GM12878 (cell line): ENCODE data around the gene CARD18. TPM values are rescaled to one million over a fixed set of nuclear protein-coding genes. Genes with fewer than 3 reads are reported as not detected.

Experiments used
- ATAC-seq: fragments of 200-7000 bp; cut with Tn5 transposase; 3 replicates; pipeline ENCODE4 v1.9.1; 2020; ENCODE audit warnings: mild to moderate bottlenecking, moderate library complexity
- BruUV-seq: library from RNA; stranded (reverse); fragments of 400-500 nt; replicated peaks from 2 replicates; lab custom pipeline; 2021; lab: Mats Ljungman, UMichigan
- CTCF ChIA-PET: fragments of 300-600 bp; sonication (Branson Sonifier 250); formaldehyde crosslinking; extraction: SDS; loops from one replicate; lab custom pipeline; 2021; ENCODE audit warnings: inconsistent platforms; lab: Yijun Ruan, JAX
- POLR2A ChIA-PET: fragments of 350-600 bp; formaldehyde crosslinking; extraction: SDS; loops from one replicate; lab custom pipeline; 2021; ENCODE audit warnings: inconsistent platforms; lab: Charles Lee
- RAD21 ChIA-PET: fragments of 300-600 bp; sonication (Branson Sonifier 250); formaldehyde crosslinking; loops from one replicate; lab custom pipeline; 2023; ENCODE audit warnings: antibody characterized with exemption; ENCODE audit not compliant: unreplicated experiment; lab: Charles Lee
- SMC1A ChIA-PET: fragments of 300-600 bp; sonication (Branson Sonifier 250); formaldehyde crosslinking; loops from one replicate; lab custom pipeline; 2023; ENCODE audit not compliant: unreplicated experiment, uncharacterized antibody; lab: Charles Lee
- DNase-seq: peaks from one replicate; pipeline ENCODE4 v3.0.0-alpha.2; 2011; ENCODE audit warnings: low read depth, low spot score
- FAIRE-seq: peaks from 3 replicates; lab custom pipeline; 2011; peaks lifted over from hg19 to GRCh38; lab: Jason Lieb, UNC
- H2AFZ ChIP-seq: 2 replicates; pipeline ENCODE4 v1.6.0; 2011; ENCODE audit warnings: low read depth, low read length, control low read depth; ENCODE audit not compliant: control insufficient read depth
- H3K27ac ChIP-seq: 2 replicates; pipeline ENCODE4 v1.5.1; 2011; ENCODE audit warnings: control low read depth; ENCODE audit not compliant: control insufficient read depth, insufficient read depth
- H3K27me3 ChIP-seq, 2 experiments: replicated peaks in 1 of 2; 2 replicates each; pipeline versions ENCODE4 v1.6.0 to v1.6.1; 2011; ENCODE audit warnings: low read length in 1 of 2; ENCODE audit not compliant: control insufficient read depth in 2 of 2, insufficient read depth in 2 of 2
- H3K36me3 ChIP-seq, 2 experiments: 2 replicates each; pipeline ENCODE4 v1.5.1; 2011; ENCODE audit warnings: low read length in 1 of 2; ENCODE audit not compliant: control insufficient read depth in 2 of 2, insufficient read depth in 2 of 2
- H3K4me1 ChIP-seq: 2 replicates; pipeline ENCODE4 v1.6.1; 2011; ENCODE audit warnings: mild to moderate bottlenecking, low read length, moderate library complexity, mixed read lengths; ENCODE audit not compliant: control insufficient read depth, insufficient read depth
- H3K4me2 ChIP-seq: 2 replicates; pipeline ENCODE4 v1.6.0; 2011; ENCODE audit warnings: control low read depth; ENCODE audit not compliant: control insufficient read depth, insufficient read depth
- H3K4me3 ChIP-seq: fragments of 200-600 bp; sonication (generic); 2 replicates; pipeline ENCODE4 v1.5.1; 2016
- H3K79me2 ChIP-seq: 2 replicates; pipeline ENCODE4 v1.6.0; 2011; ENCODE audit warnings: low read length; ENCODE audit not compliant: control insufficient read depth, insufficient read depth
- H3K9ac ChIP-seq: 2 replicates; pipeline ENCODE4 v1.8.0; 2011; ENCODE audit warnings: low read length, control low read depth, mixed read lengths; ENCODE audit not compliant: control insufficient read depth, insufficient read depth
- H3K9me3 ChIP-seq: replicated peaks from 3 replicates; pipeline ENCODE4 v1.5.1; 2011; ENCODE audit warnings: mild to moderate bottlenecking, low read length; ENCODE audit not compliant: control insufficient read depth, insufficient read depth
- H4K20me1 ChIP-seq: 2 replicates; pipeline ENCODE4 v1.6.0; 2011; ENCODE audit not compliant: control insufficient read depth, insufficient read depth
- CBX3 ChIP-seq: fragments of 200-600 bp; sonication (generic); IDR thresholded peaks from 2 replicates; pipeline ENCODE4 v1.6.1; 2016; ENCODE audit warnings: low read depth, borderline replicate concordance
- CEBPB ChIP-seq, 2 experiments: fragments of 150-350 bp in 1 of 2; IDR thresholded peaks; 2 replicates each; pipeline ENCODE4 v1.6.1; 2012 to 2014; ENCODE audit warnings: low read depth in 2 of 2, low read length in 2 of 2, borderline replicate concordance in 1 of 2, inconsistent platforms in 1 of 2
- CHD2 ChIP-seq: IDR thresholded peaks from 2 replicates; pipeline ENCODE4 v1.6.1; 2011; ENCODE audit warnings: low read depth, low read length, improper control_type of control experiment, borderline replicate concordance
- EZH2 ChIP-seq: IDR thresholded peaks from 2 replicates; pipeline ENCODE4 v1.6.1; 2012; ENCODE audit warnings: low read depth, mild to moderate bottlenecking, control low read depth, inconsistent platforms, low read length, borderline replicate concordance; ENCODE audit not compliant: control insufficient read depth
- HDGF ChIP-seq: fragments of 450-650 bp; IDR thresholded peaks from 2 replicates; pipeline ENCODE4 v1.6.1; 2016; ENCODE audit warnings: antibody characterized with exemption
- MYB ChIP-seq: fragments of 150-350 bp; IDR thresholded peaks from 2 replicates; pipeline ENCODE4 v1.6.1; 2014; ENCODE audit warnings: mild to moderate bottlenecking, low read depth, low read length, borderline replicate concordance
- NBN ChIP-seq: fragments of 450-650 bp; IDR thresholded peaks from 2 replicates; pipeline ENCODE4 v1.6.1; 2016
- PAX5 ChIP-seq: IDR thresholded peaks from 2 replicates; pipeline ENCODE4 v1.6.1; 2011; ENCODE audit warnings: low read depth, low read length, borderline replicate concordance
- PML ChIP-seq: IDR thresholded peaks from 2 replicates; pipeline ENCODE4 v1.6.1; 2012; ENCODE audit warnings: low read length, inconsistent platforms
- POLR2AphosphoS5 ChIP-seq: IDR thresholded peaks from 2 replicates; pipeline ENCODE4 v1.6.1; 2011; ENCODE audit warnings: mild to moderate bottlenecking, low read length, inconsistent platforms
- RBBP5 ChIP-seq: fragments of 200-600 bp; sonication (generic); conservative IDR thresholded peaks from 2 replicates; pipeline ENCODE4 v1.6.1; 2016
- SREBF2 ChIP-seq: IDR thresholded peaks from 2 replicates; pipeline ENCODE4 v1.6.1; 2012; ENCODE audit warnings: mild to moderate bottlenecking, low read length
- SUPT20H ChIP-seq: IDR thresholded peaks from 2 replicates; pipeline ENCODE4 v1.6.1; 2011; ENCODE audit warnings: low read depth, mild to moderate bottlenecking, low read length, moderate library complexity, borderline replicate concordance; ENCODE audit not compliant: control insufficient read depth
- TCF3 ChIP-seq: IDR thresholded peaks from 2 replicates; pipeline ENCODE4 v1.6.1; 2012; ENCODE audit warnings: low read depth, mild to moderate bottlenecking, low read length, borderline replicate concordance; ENCODE audit not compliant: insufficient read depth
- ZBTB40 ChIP-seq: fragments of 450-650 bp; IDR thresholded peaks from 2 replicates; pipeline ENCODE4 v1.6.1; 2016; ENCODE audit warnings: mild to moderate bottlenecking, moderate library complexity, borderline replicate concordance
- ZNF207 ChIP-seq: fragments of 450-650 bp; IDR thresholded peaks from 2 replicates; pipeline ENCODE4 v1.6.1; 2014; ENCODE audit warnings: antibody characterized with exemption, mild to moderate bottlenecking, borderline replicate concordance
- WGBS: methylation state at CpG from one replicate; pipeline ENCODE4 v1.1.6; 2016; ENCODE audit warnings: low lambda C conversion rate; ENCODE audit not compliant: insufficient replicate concordance, insufficient coverage; ENCODE audit errors: missing lambda C conversion rate; 5-methylcytosine and 5-hydroxymethylcytosine counted together
- in situ Hi-C: fragments of 300-500 bp; cut with MboI; formaldehyde crosslinking; loops from 9 replicates; pipeline ENCODE4 v1.14.3; 2018; ENCODE audit warnings: mixed read lengths
- intact Hi-C: fragments of 100-400 bp; cut with micrococcal nuclease; formaldehyde crosslinking; loops from one replicate; pipeline ENCODE4 v1.14.2; 2022; ENCODE audit not compliant: unreplicated experiment
- polyA plus RNA-seq, 11 experiments: library from polyadenylated mRNA; depleted of rRNA in 4 of 11; unstranded in 6 of 11; stranded (reverse) in 5 of 11; fragments of >200 nt; fragmentation: Nextera tagmentation in 4 of 11; fragmentation: Illumina TruSeq in 1 of 11; extraction: Ambion mirVana in 4 of 11; extraction: Trizol in 1 of 11; gene quantifications; 1 replicate in 1 of 11; 2 replicates in 10 of 11; pipeline versions ENCODE4 v1.2.1 to v1.2.3, GENCODE V29; 2011 to 2016; ENCODE audit warnings: inconsistent platforms in 2 of 11, missing spikeins in 2 of 11, low read depth in 1 of 11
- total RNA-seq, 4 experiments: library from RNA; depleted of rRNA in 3 of 4; stranded (reverse); fragments of >200 nt in 3 of 4; fragmentation: Illumina TruSeq in 1 of 4; extraction: Trizol in 1 of 4; gene quantifications; 2 replicates each; pipeline versions ENCODE4 v1.2.1 to v1.2.3, GENCODE V29; 2013 to 2021
- TF ChIP-seq, protein P1 (sequence below): IDR thresholded peaks from 2 replicates; pipeline ENCODE4 v1.6.1; 2011; ENCODE audit warnings: borderline replicate concordance, low read depth, mild to moderate bottlenecking, moderate library complexity, low read length; ENCODE audit not compliant: insufficient read depth, poor library complexity, severe bottlenecking

The CARD18 gene
- total and polyA plus RNA-seq, 10 of the 15 experiments (the other 5 are each of a cell fraction or from before 2014, with no cell fraction given): not detected

DNA sequence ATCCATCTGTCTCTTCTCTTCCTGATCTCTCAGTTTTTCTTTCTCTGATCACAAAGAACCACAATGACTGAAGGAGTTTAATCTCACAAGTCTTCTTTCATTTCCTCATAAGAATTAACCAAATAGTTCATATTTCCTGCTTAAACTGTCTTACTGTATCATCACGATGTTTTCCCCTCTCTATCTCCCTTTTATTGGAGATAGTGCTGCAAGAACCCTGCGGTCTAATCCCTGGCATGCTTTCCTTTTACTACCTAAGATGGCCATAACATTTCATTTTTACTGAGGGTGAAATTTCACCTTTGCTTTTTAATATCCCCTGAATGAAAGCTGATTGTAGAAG, 28.9 kb downstream of the CARD18 start:
- no peak overlapping the region for H3K4me2 ChIP-seq
- H3K27ac ChIP-seq: no peak overlapping the region
- CTCF ChIA-PET: no interaction called here
- SMC1A ChIA-PET: no interaction called here
- H3K36me3 ChIP-seq: no peaks in the 10 kb centered on the region
- intact Hi-C loops: no loop called here
- POLR2A ChIA-PET: no interaction called here
- TF ChIP-seq CBX3 (no peak), NBN (no peak), ZNF207 (no peak), PML (no peak), ZBTB40 (no peak), SREBF2 (no peak), MYB (no peak), HDGF (no peak), POLR2AphosphoS5 (no peak), CEBPB (IDR thresholded peaks at IDR 0.05; ENCODE audit: borderline replicate concordance in 1 of 2, low read depth in 2 of 2, low read length in 2 of 2) (no peak), PAX5 (no peak), TCF3 (no peak), EZH2 (no peak), RBBP5 (no peak), SUPT20H (no peak), CHD2 (no peak)
- TF ChIP-seq, protein P1, sequence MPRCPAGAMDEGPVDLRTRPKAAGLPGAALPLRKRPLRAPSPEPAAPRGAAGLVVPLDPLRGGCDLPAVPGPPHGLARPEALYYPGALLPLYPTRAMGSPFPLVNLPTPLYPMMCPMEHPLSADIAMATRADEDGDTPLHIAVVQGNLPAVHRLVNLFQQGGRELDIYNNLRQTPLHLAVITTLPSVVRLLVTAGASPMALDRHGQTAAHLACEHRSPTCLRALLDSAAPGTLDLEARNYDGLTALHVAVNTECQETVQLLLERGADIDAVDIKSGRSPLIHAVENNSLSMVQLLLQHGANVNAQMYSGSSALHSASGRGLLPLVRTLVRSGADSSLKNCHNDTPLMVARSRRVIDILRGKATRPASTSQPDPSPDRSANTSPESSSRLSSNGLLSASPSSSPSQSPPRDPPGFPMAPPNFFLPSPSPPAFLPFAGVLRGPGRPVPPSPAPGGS: no peak
- no TSS peak for BruUV-seq
- in situ Hi-C loops: no loop called here
- no peak for ATAC-seq
- H3K4me1 ChIP-seq: no peaks in the 10 kb centered on the region
- RAD21 ChIA-PET: no interaction called here
- H3K79me2 ChIP-seq: no peaks in the 10 kb centered on the region
- no peaks in the 10 kb centered on the region; a peak in 1 of 4 replicates for H3K27me3 ChIP-seq
- 4% methylated on average over 2 of the region's 2 CpGs for WGBS
- no peak overlapping the region for H3K4me3 ChIP-seq
- no peaks in the 10 kb centered on the region for H4K20me1 ChIP-seq
- H3K9me3 ChIP-seq: no peaks in the 10 kb centered on the region
- DNase-seq: no peak
- no peak for FAIRE-seq
- no peak overlapping the region for H3K9ac ChIP-seq
- H2AFZ ChIP-seq: no peak overlapping the region
